DMS153 (cell line): ENCODE data around the gene WDR45.

Source experiments
- DNase-seq: peaks from one replicate; lab custom pipeline; 2025; lab: John Stamatoyannopoulos, UW

WDR45 gene

GRCh38 chrX:49043220-49043986 lies 36.3 kb downstream of the WDR45 start, which contains the start of gene TFE3:
TSS of gene TFE3 (minus strand) at chrX:49043357. CDS start at chrX:49043226, 131 bp downstream.
- peak; percentile 97 for DNase-seq

- DNase-seq, result no peak
Measured at GRCh38 chrX:49042581-49043219, 37.0 kb downstream of the WDR45 start.

- peak; percentile 0 for DNase-seq
Measured at GRCh38 chrX:49041744-49042580, 37.7 kb downstream of the WDR45 start.

GRCh38 chrX:49040376-49040955 lies 39.2 kb downstream of the WDR45 start:
- DNase-seq, result no peak

- DNase-seq, result no peak
Measured at GRCh38 chrX:49039598-49040375, 39.9 kb downstream of the WDR45 start.

- no peak for DNase-seq
Measured at GRCh38 chrX:49037883-49038475, 41.7 kb downstream of the WDR45 start.

GRCh38 chrX:49030283-49030682 lies 49.4 kb downstream of the WDR45 start:
- DNase-seq, result no peak

- DNase-seq, result no peak
Measured at GRCh38 chrX:49029876-49030275, 49.8 kb downstream of the WDR45 start.
